DOHH2 (cell line): ENCODE measurements around the gene LARGE1.

Source experiments
- EZH2phosphoT487 ChIP-seq: fragments of 200-600 bp; sonication (generic); IDR thresholded peaks from 2 replicates; pipeline ENCODE4 v1.6.1; 2017; ENCODE audit warnings: borderline replicate concordance, mild to moderate bottlenecking, antibody characterized with exemption, low read length, moderate library complexity, mixed read lengths
- TF ChIP-seq, protein P1 (sequence below): fragments of 200-600 bp; sonication (generic); IDR thresholded peaks from one replicate; pipeline ENCODE4 v1.5.1; 2014; ENCODE audit warnings: antibody characterized with exemption, mild to moderate bottlenecking, low read depth, low read length; ENCODE audit not compliant: poor library complexity, severe bottlenecking

DNA sequence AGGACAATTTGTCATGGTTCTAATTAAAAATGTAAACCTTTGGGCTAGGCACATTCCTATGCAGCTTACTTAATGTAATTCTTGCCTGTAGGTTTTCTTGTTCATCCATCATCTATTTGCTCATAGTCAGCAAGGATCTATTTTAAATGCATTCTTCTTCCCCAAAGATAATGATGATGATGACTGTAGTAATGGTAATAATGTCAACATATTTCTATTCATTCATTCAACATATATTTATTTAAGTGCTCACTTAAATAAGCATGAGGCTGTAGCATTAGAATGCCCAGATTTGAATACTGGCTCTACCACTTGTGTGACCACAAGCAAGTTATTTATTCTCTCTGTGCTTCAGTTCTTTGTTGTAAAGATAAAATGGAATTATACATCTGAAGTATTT, 692.5 kb downstream of the LARGE1 start:
- TF ChIP-seq, protein P1, sequence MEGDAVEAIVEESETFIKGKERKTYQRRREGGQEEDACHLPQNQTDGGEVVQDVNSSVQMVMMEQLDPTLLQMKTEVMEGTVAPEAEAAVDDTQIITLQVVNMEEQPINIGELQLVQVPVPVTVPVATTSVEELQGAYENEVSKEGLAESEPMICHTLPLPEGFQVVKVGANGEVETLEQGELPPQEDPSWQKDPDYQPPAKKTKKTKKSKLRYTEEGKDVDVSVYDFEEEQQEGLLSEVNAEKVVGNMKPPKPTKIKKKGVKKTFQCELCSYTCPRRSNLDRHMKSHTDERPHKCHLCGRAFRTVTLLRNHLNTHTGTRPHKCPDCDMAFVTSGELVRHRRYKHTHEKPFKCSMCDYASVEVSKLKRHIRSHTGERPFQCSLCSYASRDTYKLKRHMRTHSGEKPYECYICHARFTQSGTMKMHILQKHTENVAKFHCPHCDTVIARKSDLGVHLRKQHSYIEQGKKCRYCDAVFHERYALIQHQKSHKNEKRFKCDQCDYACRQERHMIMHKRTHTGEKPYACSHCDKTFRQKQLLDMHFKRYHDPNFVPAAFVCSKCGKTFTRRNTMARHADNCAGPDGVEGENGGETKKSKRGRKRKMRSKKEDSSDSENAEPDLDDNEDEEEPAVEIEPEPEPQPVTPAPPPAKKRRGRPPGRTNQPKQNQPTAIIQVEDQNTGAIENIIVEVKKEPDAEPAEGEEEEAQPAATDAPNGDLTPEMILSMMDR, result no peak
- TF ChIP-seq EZH2phosphoT487, result no peak
